HepG2 (cell line): Measurements from ENCODE around the gene SLC25A22. TPM values are rescaled to one million over a fixed set of nuclear protein-coding genes. Genes with fewer than 3 reads are reported as not detected.
A peak's percentile ranks its signal among the peaks of the same experiment; 100 is the strongest.

Source experiments
- BRCA1 ChIP-seq: sonication (generic); formaldehyde crosslinking; IDR thresholded peaks from 2 replicates; pipeline ENCODE4 v1.4.0; 2020; ENCODE audit warnings: missing genetic modification reagents
- IKZF1 ChIP-seq: fragments of 450-650 bp; IDR thresholded peaks from 2 replicates; pipeline ENCODE4 v1.7.1; 2016
- MLLT10 ChIP-seq: sonication (generic); formaldehyde crosslinking; IDR thresholded peaks from 2 replicates; pipeline ENCODE4 v1.4.0; 2020; ENCODE audit warnings: missing genetic modification reagents
- NAIF1 ChIP-seq: sonication (generic); formaldehyde crosslinking; IDR thresholded peaks from 2 replicates; pipeline ENCODE4 v1.5.0; 2020; ENCODE audit warnings: mild to moderate bottlenecking, missing genetic modification reagents, borderline replicate concordance
- NR2F6 ChIP-seq, 2 experiments: IDR thresholded peaks; 2 replicates each; pipeline ENCODE4 v1.6.1; 2016; ENCODE audit warnings: antibody characterized with exemption in 1 of 2, mild to moderate bottlenecking in 1 of 2
- PRMT3 ChIP-seq: sonication (generic); formaldehyde crosslinking; IDR thresholded peaks from 2 replicates; pipeline ENCODE4 v1.8.1; 2022; ENCODE audit warnings: low read depth, mild to moderate bottlenecking, moderate library complexity, missing genetic modification reagents, borderline replicate concordance
- RFXANK ChIP-seq: IDR thresholded peaks from 2 replicates; pipeline ENCODE4 v1.6.1; 2016
- SMC3 ChIP-seq: IDR thresholded peaks from 2 replicates; pipeline ENCODE4 v1.6.1; 2011; ENCODE audit warnings: low read length, improper control_type of control experiment
- THYN1 ChIP-seq: sonication (generic); formaldehyde crosslinking; IDR thresholded peaks from 2 replicates; pipeline ENCODE4 v1.8.1; 2023; ENCODE audit warnings: low read depth, mild to moderate bottlenecking, moderate library complexity, missing genetic modification reagents, borderline replicate concordance
- USF2 ChIP-seq, 2 experiments: sonication (generic) in 1 of 2; formaldehyde crosslinking in 1 of 2; IDR thresholded peaks; 2 replicates each; pipeline versions ENCODE4 v1.5.1 to v1.6.1; 2011 to 2020; ENCODE audit warnings: borderline replicate concordance in 1 of 2, low read depth in 1 of 2, low read length in 1 of 2, mild to moderate bottlenecking in 1 of 2, missing genetic modification reagents in 1 of 2, moderate library complexity in 1 of 2
- ZBTB7B ChIP-seq: sonication (generic); formaldehyde crosslinking; IDR thresholded peaks from 2 replicates; pipeline ENCODE4 v1.4.0; 2020; ENCODE audit warnings: missing genetic modification reagents
- ZFP82 ChIP-seq: sonication (generic); formaldehyde crosslinking; IDR thresholded peaks from 2 replicates; pipeline ENCODE4 v1.5.1; 2020; ENCODE audit warnings: mild to moderate bottlenecking, missing genetic modification reagents, borderline replicate concordance
- ZHX2 ChIP-seq, 2 experiments: sonication (generic) in 1 of 2; formaldehyde crosslinking in 1 of 2; IDR thresholded peaks; 2 replicates each; pipeline versions ENCODE4 v1.6.1 to v1.9.0; 2014 to 2022; ENCODE audit warnings: antibody characterized with exemption in 1 of 2, borderline replicate concordance in 1 of 2, inconsistent platforms in 1 of 2, low read depth in 1 of 2, missing genetic modification reagents in 1 of 2
- ZNF296 ChIP-seq: sonication (generic); formaldehyde crosslinking; conservative IDR thresholded peaks from 2 replicates; pipeline ENCODE4 v1.5.0; 2020; ENCODE audit warnings: mild to moderate bottlenecking, missing genetic modification reagents
- ZSCAN31 ChIP-seq: sonication (generic); formaldehyde crosslinking; IDR thresholded peaks from 2 replicates; pipeline ENCODE4 v1.5.0; 2020; ENCODE audit warnings: low read depth, mild to moderate bottlenecking, missing genetic modification reagents
- polyA plus RNA-seq, 8 experiments: library from polyadenylated mRNA; depleted of rRNA in 3 of 8; stranded (reverse) in 7 of 8; unstranded in 1 of 8; fragments of >200 nt; fragmentation: Illumina TruSeq in 4 of 8; extraction: Trizol in 4 of 8; gene quantifications; 2 replicates each; pipeline versions ENCODE4 v1.2.1 to v1.2.3, GENCODE V29; 2011 to 2016; ENCODE audit warnings: low read depth in 4 of 8, missing spikeins in 1 of 8, mixed read lengths in 1 of 8; ENCODE audit not compliant: insufficient read depth in 1 of 8
- total RNA-seq, 5 experiments: library from RNA; depleted of rRNA; stranded (reverse); fragments of >200 nt; fragmentation: Illumina TruSeq; extraction: Trizol; gene quantifications; 2 replicates each; pipeline ENCODE4 v1.2.3, GENCODE V29; 2016; ENCODE audit warnings: low read depth in 1 of 5
- TF ChIP-seq, protein P1 (sequence below): sonication (generic); formaldehyde crosslinking; IDR thresholded peaks from 2 replicates; pipeline ENCODE4 v1.9.0; 2021; ENCODE audit warnings: missing genetic modification reagents, borderline replicate concordance

Gene SLC25A22
- total and polyA plus RNA-seq, 2 of the 13 experiments (the other 11 are each of a cell fraction or from before 2014, with no cell fraction given) = 12.4 to 19.2 TPM

DNA sequence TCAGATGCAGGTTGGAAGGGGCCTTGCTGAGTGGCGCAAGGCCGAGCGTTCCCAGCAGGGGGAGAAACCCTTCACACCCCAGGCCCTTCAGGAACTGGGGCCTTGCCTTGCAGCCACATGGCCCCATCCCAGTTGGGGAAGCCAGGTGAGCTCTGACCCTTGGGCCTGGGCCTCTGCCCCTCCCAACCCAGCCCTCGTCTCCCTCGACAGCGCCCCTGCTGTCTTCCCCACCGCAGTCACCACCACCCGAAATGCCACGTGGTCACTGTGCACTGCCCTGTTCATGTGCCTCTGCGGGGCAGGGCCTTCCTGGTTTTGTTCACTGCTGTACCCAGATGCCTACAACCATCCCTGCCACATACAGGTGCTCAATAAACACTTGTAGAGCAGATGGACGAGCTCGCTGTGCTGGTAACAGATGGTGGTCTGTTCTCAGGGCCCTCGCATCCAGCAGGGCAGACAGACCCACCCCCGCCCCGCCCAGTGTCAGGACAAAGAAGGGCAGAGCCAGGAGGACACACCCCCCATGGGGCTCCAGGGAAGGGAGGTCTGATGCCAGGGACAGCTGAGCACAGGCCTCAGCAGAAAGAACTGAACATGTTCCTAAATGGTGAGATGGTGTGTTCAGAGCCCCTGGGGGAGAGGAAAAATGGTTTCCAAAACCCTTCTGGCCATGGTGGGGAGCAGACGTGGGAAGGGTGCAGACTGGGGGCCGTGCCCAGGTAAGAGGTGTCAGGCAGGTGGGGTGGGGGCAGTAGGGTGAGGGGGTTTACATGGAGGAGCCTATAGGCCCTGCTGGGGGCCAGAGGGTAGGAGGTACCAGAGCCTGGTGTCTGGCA lies 40.6 kb upstream of the SLC25A22 start (continued):
- TF ChIP-seq ZHX2 (IDR thresholded peaks at IDR 0.05; ENCODE audit: low read depth) (no peak), ZHX2 (CRISPR knock-in tag; IDR thresholded peaks at IDR 0.05; ENCODE audit: borderline replicate concordance) (no peak), NAIF1 (CRISPR knock-in tag) (no peak), ZNF296 (CRISPR knock-in tag) (no peak), NR2F6 (IDR thresholded peaks at IDR 0.05) (no peak; the same call in 1 of the 2 replicates), NR2F6 (CRISPR knock-in tag; IDR thresholded peaks at IDR 0.05) (peak; percentile 82), USF2 (IDR thresholded peaks at IDR 0.05; ENCODE audit: low read depth, low read length) (peak; percentile 51), USF2 (CRISPR knock-in tag; IDR thresholded peaks at IDR 0.05; ENCODE audit: borderline replicate concordance) (peak; percentile 76; the same call in 1 of the 2 replicates), ZSCAN31 (CRISPR knock-in tag) (peak; percentile 79), ZBTB7B (CRISPR knock-in tag) (peak; percentile 73; the same call in 1 of the 2 replicates), THYN1 (no peak), PRMT3 (CRISPR knock-in tag) (no peak), SMC3 (no peak; the same call in 1 of the 2 replicates), RFXANK (CRISPR knock-in tag) (no peak), ZFP82 (CRISPR knock-in tag) (no peak), MLLT10 (no peak), BRCA1 (CRISPR knock-in tag) (no peak), IKZF1 (no peak)
- TF ChIP-seq, protein P1, sequence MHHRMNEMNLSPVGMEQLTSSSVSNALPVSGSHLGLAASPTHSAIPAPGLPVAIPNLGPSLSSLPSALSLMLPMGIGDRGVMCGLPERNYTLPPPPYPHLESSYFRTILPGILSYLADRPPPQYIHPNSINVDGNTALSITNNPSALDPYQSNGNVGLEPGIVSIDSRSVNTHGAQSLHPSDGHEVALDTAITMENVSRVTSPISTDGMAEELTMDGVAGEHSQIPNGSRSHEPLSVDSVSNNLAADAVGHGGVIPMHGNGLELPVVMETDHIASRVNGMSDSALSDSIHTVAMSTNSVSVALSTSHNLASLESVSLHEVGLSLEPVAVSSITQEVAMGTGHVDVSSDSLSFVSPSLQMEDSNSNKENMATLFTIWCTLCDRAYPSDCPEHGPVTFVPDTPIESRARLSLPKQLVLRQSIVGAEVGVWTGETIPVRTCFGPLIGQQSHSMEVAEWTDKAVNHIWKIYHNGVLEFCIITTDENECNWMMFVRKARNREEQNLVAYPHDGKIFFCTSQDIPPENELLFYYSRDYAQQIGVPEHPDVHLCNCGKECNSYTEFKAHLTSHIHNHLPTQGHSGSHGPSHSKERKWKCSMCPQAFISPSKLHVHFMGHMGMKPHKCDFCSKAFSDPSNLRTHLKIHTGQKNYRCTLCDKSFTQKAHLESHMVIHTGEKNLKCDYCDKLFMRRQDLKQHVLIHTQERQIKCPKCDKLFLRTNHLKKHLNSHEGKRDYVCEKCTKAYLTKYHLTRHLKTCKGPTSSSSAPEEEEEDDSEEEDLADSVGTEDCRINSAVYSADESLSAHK = no peak
